ENCODE results near the gene SAMD4A.
A peak's percentile ranks its signal among the peaks of the same experiment; 100 is the strongest.

Gene SAMD4A

DNA sequence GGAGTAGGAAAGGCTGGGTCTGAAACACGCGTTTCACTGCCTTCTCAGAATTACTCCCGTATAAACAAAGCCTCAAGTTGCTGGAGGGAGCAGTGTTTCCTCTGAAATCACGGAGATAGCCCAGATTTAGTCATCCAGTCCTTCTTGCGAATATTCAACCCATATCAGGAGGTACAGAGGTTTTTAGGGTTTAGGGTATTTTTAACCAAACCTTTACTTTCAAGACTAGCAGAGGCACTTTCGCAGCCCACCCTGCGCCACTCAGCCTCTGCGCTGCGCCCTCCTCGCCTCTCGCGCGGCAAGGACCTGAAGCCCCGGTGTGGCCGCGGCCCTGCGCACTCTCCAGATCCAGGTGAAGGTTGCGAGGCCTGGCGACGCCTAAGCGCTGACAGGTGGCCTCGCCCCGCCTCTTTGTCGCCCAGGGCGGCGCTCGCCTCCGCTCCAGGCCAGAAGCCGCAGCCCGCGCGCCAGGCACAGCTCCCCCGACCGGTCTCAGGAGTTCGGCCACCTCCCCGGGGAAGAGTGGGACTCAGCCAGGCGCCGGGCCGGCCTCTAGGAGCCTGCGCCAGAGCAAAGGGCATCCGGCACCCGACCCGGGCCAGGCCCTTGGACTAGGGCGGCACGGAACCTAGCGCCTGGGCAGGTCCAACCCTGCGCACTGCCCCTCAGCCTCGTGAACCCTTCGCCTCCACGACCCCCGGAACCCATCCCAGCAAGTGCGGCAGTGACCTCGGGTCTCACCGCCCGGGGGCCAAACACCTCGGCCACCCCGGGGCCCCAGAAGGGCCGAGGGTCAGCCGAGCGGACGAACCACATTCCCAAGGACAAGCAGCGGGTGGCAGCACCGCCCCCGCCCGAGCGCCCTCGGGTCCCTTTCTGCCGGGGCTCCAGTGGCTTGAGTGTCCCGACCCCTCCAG is 1.8 kb upstream of the SAMD4A start:
- TF ChIP-seq, protein P1, sequence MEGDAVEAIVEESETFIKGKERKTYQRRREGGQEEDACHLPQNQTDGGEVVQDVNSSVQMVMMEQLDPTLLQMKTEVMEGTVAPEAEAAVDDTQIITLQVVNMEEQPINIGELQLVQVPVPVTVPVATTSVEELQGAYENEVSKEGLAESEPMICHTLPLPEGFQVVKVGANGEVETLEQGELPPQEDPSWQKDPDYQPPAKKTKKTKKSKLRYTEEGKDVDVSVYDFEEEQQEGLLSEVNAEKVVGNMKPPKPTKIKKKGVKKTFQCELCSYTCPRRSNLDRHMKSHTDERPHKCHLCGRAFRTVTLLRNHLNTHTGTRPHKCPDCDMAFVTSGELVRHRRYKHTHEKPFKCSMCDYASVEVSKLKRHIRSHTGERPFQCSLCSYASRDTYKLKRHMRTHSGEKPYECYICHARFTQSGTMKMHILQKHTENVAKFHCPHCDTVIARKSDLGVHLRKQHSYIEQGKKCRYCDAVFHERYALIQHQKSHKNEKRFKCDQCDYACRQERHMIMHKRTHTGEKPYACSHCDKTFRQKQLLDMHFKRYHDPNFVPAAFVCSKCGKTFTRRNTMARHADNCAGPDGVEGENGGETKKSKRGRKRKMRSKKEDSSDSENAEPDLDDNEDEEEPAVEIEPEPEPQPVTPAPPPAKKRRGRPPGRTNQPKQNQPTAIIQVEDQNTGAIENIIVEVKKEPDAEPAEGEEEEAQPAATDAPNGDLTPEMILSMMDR (IDR thresholded peaks at IDR 0.05), result no peak
- peak; percentile 88 for DNase-seq (ENCODE audit: low spot score)
- H3K27ac ChIP-seq, result peak overlapping the region; percentile 98

DNA sequence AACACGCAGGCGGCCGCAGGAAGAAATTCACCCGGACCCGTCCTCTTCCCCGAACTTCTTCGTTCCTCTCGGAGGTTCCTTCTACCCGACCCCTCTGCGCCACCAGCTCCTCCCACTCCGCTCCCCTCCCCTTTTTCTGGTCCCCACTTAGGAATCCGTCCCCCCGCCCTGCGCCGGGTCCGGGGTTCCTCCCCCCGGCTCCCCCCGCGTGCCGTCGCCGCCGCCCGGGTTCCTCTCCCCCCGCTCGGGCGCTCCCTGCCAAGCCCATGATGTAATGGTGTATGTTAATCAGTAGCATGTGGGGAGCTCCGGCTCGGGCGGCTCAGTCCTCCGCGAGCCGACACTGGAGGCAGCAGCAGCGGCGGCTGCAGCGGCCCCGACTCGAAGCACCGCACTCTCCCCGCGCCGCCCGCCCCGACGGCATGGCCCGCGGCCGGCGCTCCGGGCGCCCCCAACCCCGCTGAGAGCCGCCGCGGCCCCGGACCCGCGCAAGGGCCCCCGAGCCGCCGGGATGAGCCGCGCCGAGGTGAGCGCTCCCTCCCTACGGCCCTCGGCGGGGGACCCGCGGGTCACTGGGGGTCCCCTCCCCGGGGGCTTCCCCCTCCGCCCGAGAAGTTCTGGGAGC is 1.0 kb upstream of the SAMD4A start:
- TF ChIP-seq, protein P1 (IDR thresholded peaks at IDR 0.05), result no peak
- H3K27ac ChIP-seq, result peak overlapping the region; percentile 98
- peak overlapping the region; percentile 91 for H3K4me3 ChIP-seq
- DNase-seq (ENCODE audit: low spot score), result peak; percentile 97

More for the DNA sequence above, 1.8 kb upstream of the SAMD4A start:
- H3K4me3 ChIP-seq, result peak overlapping the region; percentile 91

DNA sequence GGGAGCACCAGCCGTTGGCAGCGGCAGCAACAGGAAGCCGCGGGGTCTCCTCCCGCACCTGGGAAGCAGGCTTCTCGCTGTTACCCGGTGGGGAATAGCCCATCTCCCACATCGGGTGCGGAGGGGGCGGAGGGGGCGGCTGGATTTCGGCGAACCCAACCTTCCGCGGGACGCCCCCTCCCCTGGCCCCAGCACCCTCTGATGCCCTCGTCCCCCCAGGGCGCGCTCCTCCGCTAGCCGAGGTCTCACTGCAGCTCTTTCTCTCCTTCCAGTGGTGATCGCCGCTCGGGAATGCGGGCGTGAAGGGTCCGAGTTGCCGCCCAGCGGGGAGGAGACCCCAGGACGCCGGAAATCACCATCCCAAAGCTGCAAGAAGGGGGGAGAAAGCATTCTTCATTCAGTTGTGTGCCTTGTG is 303 bp downstream of the SAMD4A start:
- H3K27ac ChIP-seq, result peak overlapping the region; percentile 98
- TF ChIP-seq, protein P1 (IDR thresholded peaks at IDR 0.05), result no peak
- no peak for DNase-seq (ENCODE audit: low spot score)
- peak overlapping the region; percentile 91 for H3K4me3 ChIP-seq

DNA sequence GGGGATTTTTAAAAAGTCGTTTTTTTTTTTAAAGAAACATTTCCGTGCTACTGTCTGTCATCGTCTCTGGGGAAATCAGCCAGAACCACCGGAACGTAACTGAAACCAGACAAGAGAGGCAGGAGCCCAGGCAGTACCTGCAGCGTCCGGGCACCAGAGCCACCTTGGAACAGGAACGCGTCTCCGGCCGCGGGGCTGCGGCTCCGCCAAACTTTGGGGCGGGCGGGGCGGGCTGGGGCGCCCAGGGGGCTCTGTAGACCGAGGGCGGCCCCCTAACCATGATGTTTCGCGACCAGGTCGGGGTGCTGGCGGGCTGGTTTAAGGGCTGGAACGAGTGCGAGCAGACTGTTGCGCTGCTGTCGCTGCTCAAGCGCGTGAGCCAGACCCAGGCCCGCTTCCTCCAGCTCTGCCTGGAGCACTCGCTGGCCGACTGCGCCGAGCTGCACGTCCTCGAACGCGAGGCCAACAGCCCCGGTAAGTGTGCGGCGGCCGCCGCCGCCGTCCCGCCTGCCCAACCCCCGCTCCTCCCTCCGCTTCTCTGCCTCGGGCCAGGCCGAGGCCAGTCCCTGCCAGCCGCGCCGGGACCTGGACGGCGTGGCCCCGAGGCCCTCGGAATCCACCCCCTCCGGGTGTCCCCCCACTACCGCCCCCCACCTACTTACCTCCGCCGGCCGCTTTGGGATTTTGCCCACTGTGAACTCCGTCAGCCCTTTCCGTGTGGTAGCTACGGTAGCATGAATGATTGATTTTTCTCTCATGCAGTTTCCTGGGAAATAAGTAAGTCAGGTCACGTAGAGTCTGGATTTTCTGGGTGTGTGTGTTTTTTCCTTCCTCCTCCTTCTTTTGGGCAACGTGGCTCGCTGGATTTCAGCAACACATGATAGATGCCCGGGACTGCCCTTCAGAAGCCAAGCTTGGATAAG is 972 bp downstream of the SAMD4A start:
- peak; percentile 76 for DNase-seq (ENCODE audit: low spot score)
- peak overlapping the region; percentile 91 for H3K4me3 ChIP-seq
- H3K27ac ChIP-seq, result peak overlapping the region; percentile 98
- TF ChIP-seq, protein P1 (IDR thresholded peaks at IDR 0.05), result peak; percentile 11

DNA sequence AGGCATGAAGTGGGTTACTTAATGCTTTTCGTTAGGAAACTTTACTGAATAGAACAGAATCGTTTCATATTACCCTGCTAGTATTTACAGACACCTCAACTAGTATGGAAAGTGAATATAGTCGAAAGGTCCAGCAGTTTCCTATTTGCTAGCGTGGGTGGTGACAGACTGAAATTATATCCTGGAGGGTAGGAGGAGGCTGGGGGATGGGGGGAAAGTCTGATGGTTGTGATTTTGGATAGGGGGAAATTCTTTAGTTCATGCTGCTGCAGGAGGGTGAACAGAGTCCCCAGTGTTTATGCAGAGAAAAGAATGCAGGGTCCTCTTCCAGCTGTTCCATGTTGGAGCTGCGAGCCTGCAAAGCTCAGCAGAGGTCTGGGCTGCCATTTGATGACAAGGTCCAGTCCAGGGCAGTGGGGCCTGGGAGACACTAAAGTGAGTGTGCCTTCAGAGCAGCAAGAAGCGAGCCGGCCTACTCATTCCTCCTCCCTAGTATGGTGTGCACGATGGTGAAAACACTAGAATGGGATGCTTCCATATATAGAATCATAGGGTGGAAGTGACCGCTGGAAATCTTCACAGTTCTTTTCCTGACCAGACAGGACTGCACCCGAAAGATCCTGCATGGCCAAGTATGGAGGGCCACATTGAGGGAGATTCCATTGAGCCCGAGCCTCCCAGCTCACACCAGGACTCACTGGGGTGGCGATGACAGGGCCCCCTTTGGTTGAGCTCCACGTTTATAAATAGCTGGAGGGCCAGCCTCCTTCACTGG is 2.1 kb downstream of the SAMD4A start:
- H3K4me3 ChIP-seq, result peak overlapping the region; percentile 91

More for the DNA sequence above, 2.1 kb downstream of the SAMD4A start:
- H3K27ac ChIP-seq, result peak overlapping the region; percentile 98
- peak; percentile 79 for DNase-seq (ENCODE audit: low spot score)
- TF ChIP-seq, protein P1 (IDR thresholded peaks at IDR 0.05), result no peak

Measured in coronary artery (tissue), 2 donors.